HL-60 (cell line): Measurements from ENCODE around the gene HUNK.

Experiments
- CTCF ChIP-seq: IDR thresholded peaks from one replicate; pipeline ENCODE4 v1.5.1; 2011; ENCODE audit warnings: low read length, control low read depth, inconsistent platforms; ENCODE audit not compliant: insufficient read depth
- POLR2AphosphoS5 ChIP-seq: IDR thresholded peaks from 2 replicates; pipeline ENCODE4 v1.6.1; 2012; ENCODE audit warnings: low read depth

DNA sequence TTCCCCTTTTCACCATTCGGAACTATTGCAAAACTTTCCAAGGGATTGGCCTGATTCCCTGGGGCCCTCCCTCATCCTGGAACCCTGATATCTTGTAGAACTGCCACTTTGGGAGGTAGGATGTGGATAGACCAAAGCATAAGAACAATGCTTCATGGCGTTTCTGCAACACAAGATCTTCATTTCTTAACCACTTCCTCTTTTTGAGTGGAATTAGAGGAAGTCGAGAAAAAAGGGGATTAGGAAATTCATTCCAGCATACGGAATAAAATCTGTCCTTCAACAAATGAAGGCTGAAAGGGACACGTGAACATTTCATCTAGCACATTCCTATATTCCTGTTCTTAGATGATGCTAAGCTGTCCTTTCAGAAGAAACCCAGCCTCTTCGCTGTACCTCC lies 149.3 kb downstream of the HUNK start:
- TF ChIP-seq CTCF (no peak), POLR2AphosphoS5 (no peak)
